ENCODE data around the gene PTK7.

DNA sequence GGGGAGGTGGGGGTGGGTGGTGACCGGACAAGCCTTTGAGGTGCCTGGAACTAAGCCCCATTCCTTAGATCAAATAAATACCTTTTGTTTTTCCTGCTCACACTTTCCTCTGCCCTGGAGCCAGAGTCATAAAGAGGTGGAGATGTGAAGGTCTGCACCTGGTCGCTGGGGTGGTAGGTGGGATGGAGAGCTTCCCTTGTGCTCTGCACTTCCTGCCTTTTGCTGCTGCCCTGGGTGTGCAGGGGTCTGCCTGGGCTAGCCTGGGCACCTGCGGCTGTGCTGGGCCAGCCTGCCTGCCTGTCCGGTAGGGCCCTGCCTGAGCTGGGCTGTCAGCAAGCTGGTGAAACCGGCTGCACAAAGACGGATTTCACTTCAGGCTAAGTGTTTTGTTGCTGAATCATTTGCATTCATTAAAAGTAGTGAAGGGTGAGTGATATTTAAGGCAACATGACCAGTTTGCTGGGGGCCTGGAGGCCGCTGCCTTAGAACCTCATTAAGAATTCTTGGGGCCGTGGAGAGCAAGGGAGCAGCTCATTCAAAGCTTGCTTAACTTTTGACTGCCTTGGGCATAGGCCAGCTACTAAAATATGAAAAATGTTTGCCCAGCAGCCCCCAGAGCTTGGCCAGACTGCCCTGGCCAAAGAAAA is 20.5 kb downstream of the PTK7 start:
- TF ChIP-seq, protein P1, sequence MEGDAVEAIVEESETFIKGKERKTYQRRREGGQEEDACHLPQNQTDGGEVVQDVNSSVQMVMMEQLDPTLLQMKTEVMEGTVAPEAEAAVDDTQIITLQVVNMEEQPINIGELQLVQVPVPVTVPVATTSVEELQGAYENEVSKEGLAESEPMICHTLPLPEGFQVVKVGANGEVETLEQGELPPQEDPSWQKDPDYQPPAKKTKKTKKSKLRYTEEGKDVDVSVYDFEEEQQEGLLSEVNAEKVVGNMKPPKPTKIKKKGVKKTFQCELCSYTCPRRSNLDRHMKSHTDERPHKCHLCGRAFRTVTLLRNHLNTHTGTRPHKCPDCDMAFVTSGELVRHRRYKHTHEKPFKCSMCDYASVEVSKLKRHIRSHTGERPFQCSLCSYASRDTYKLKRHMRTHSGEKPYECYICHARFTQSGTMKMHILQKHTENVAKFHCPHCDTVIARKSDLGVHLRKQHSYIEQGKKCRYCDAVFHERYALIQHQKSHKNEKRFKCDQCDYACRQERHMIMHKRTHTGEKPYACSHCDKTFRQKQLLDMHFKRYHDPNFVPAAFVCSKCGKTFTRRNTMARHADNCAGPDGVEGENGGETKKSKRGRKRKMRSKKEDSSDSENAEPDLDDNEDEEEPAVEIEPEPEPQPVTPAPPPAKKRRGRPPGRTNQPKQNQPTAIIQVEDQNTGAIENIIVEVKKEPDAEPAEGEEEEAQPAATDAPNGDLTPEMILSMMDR (conservative IDR thresholded peaks at IDR 0.05; ENCODE audit: low read length), result no peak
- TF ChIP-seq EZH2phosphoT487 (IDR thresholded peaks at IDR 0.05; ENCODE audit: borderline replicate concordance), result no peak
